T47D (cell line): ENCODE results near the gene RAB27A.

ENCODE experiments used
- DNase-seq, 2 experiments: peaks; one replicate each; pipeline versions ENCODE4 v3.0.0 to v3.0.0-alpha.2; 2011 to 2012; ENCODE audit warnings: low read depth in 1 of 2, low spot score in 1 of 2
- JUND ChIP-seq: IDR thresholded peaks from 2 replicates; pipeline ENCODE4 v1.6.1; 2012; ENCODE audit warnings: low read depth
- in situ Hi-C: cut with HindIII; loops from 2 replicates; pipeline ENCODE4 v1.10.0; 2016; ENCODE audit warnings: low sequenced_read_pairs, low pct_unique_long_range_greater_than_20kb

The RAB27A gene

DNA sequence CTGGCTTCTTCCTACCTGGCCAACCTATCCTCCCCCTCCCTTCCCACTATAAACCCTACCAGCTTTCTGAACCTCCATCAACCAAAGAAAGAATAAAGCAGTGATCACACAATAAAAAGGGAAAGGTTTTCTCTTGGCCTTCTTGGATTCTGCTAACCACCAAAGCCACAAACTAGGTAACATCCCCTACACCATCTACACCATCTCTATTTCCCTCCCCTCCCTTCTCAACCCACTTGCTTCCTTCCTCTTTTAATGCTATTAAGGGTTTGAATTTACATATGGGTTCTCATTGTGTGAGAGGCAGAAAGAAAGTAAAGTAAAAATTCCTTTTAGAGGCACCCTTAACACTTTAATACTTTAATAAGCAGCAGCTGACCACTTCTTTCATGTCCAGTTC lies 67.0 kb downstream of the RAB27A start:
- no peak for TF ChIP-seq JUND
- in situ Hi-C loops: no loop called here
- DNase-seq: no peak

- in situ Hi-C loops: no loop called here
- DNase-seq: peak in 1 of 2 experiments; percentile 62
- TF ChIP-seq JUND: no peak
Observed at GRCh38 chr15:55221090-55222011, 68.3 kb downstream of the RAB27A start.

DNA sequence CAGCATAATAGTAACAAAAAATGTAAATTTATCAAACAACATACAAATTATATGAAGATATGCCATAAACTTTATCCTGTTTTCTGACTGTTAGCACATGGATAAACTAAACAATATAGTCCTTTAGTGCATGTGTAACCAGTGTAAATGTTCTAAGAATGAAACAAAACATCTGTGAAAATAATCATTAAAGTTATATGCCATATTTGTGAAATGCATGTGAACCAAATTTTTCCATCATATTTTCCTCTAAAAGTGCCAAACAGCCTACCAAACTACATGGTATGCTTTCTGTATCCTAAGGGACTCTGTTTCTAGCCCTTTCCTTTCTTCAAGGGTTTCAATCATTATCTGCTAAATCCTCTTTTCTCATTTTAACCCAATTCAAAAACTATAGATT lies 69.0 kb downstream of the RAB27A start:
- in situ Hi-C loops: no loop called here

DNA sequence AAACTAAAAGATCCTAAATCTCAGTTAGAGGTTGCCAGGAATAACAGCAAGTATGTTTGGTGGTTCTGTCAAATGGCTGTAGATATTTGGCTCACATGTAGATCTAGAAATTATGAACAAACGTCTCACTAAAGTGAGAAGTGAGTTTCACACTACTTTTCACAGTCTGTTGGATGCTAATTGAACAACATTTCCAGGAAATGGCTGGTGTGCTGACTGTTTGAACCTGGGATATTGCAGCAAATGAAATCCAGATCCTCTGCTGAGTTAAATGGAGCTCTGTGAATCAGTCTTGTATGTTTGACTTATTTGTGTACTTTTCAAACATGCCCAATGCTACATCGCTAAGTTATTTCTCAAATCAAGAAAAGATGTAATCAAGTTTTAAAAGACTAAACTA lies 71.6 kb downstream of the RAB27A start:
- no peak for TF ChIP-seq JUND
- no peak for DNase-seq
- in situ Hi-C loops: no loop called here

More for the DNA sequence above, 69.0 kb downstream of the RAB27A start:
- no peak for DNase-seq
- TF ChIP-seq JUND: no peak

DNA sequence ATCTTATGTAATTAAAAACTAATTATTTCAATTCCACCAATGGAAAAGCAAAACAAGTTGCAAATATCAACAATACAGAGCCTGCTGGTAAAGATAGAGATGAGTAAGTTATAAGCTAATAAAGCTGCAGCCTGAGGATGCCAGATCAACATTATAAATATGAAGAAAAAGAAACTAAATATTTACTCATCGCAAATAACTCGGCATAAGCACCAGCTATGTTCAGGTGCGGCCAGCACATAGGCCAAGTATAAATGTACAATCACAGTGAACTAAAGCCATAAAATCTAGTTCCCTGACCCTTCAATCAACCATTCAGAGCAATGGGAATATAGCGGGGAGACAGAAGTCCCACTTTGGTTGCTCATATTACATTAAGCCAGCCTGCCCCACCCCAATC lies 85.1 kb downstream of the RAB27A start:
- no peak for DNase-seq
- in situ Hi-C loops: no loop called here
- TF ChIP-seq JUND: no peak

DNA sequence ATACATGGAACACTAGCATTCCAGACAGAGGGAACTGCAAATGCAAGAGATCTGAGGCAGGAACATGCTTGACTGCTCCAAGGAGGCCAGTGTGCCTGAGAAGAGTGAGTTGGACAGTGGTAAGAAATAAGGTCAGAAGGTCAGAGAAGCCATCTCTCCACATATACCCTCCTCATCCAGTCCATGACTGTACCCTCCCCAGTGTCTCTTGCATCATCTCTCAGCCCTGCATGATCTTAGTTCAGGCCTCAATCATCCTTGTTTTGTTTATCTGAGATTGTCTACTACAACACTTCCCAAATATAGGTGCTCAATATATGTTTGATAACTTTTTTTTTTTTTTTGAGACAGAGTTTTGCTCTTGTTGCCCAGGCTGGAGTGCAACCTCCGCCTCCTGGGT lies 87.4 kb downstream of the RAB27A start:
- in situ Hi-C loops: no loop called here
- TF ChIP-seq JUND: no peak
- DNase-seq: no peak

GRCh38 chr15:55198706-55199105 lies 90.9 kb downstream of the RAB27A start:
- in situ Hi-C loops: no loop called here
- DNase-seq: no peak
- TF ChIP-seq JUND: no peak

- no peak for TF ChIP-seq JUND
- in situ Hi-C loops: no loop called here
- no peak for DNase-seq
Observed at GRCh38 chr15:55197719-55198118, 91.9 kb downstream of the RAB27A start.

DNA sequence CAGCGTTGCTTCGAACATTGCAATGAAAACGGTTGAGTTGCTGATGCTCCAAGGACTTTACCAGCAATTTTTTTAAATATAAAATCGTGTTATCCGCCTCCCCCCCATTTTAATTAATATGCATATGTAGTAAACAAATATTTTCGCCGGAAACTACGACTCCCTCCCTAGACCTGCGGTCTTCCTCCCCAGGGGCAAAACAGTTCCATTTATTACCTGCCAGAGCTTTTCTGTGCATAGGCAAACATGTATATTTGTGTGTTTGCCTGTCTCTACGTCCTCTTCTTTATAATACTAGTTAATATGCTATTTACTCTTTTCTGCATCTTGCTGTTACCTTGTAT lies 92.3 kb downstream of the RAB27A start:
- no peak for TF ChIP-seq JUND
- in situ Hi-C loops: no loop called here

GRCh38 chr15:55196458-55197361 lies 92.9 kb downstream of the RAB27A start, which contains the start of gene RSL24D1:
Gene RSL24D1, minus strand, starts transcription at chr15:55196941. Its CDS starts 51 bp downstream, at chr15:55196890.
- no peak for TF ChIP-seq JUND
- DNase-seq: peak; percentile 86 to 99
- in situ Hi-C loops: no loop called here

More for the DNA sequence above, 92.3 kb downstream of the RAB27A start:
- DNase-seq: no peak

DNA sequence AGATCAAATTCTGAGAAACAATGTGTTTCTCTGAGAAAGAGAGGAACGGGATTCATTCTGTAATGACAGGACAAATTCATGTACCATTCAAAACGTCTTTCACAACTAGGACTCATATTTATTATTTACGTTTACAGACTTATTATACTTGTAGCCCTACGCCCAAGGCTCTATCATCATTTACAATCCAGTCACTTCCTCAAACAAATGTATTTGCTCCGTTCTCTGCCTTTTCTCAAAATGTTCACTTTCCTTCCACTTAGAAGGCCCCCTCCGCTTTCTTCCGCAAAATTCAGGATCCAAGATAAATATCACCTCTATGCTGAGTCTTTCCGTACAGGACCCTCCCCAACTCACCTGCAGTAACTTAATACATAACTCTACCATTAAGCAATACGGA lies 93.6 kb downstream of the RAB27A start:
- peak in 1 of 2 experiments; percentile 2 for DNase-seq
- in situ Hi-C loops: no loop called here
- no peak for TF ChIP-seq JUND

DNA sequence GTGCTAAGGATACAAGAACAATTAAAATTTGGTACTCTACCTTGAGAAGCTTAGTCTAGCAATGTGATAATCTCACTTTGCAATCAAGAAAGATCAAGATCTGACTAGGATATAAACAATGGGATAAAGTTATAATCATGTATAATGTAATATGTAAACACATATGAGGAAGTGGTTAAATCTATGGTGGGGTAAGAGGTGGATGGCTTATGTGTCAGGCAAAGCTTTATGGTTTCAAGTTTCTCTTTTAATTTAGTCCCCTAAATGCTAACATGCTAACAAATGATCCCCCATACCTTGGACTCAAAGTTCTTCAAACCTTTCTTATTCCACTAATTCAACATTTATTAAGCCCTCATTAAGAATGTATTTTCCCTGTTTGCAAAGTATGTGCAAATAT lies 95.4 kb downstream of the RAB27A start:
- no peak for TF ChIP-seq JUND
- in situ Hi-C loops: no loop called here
- DNase-seq: no peak

GRCh38 chr15:55186331-55186730 lies 103.3 kb downstream of the RAB27A start:
- TF ChIP-seq JUND: no peak
- DNase-seq: no peak
- in situ Hi-C loops: no loop called here
